ENCODE results near the gene NSRP1. TPM values are rescaled to one million over a fixed set of nuclear protein-coding genes. Genes with fewer than 3 reads are reported as not detected.
A peak's percentile ranks its signal among the peaks of the same experiment; 100 is the strongest.
"Not testable (repeated sequence)": the region's sequence is repeated elsewhere in the genome, so short reads cannot be mapped to it uniquely, and the experiment has no call there.

The NSRP1 gene
- total RNA-seq, 2 experiments from 2014 or later: 23.8 to 25.2 TPM

GRCh38 chr17:30133197-30133596, 16.6 kb downstream of the NSRP1 start:
- ATAC-seq (ENCODE audit: poor library complexity): no peak
- no peaks in the 10 kb centered on the region for H3K4me1 ChIP-seq (ENCODE audit: insufficient read depth, low read length)
- DNase-seq: no peak
- TF ChIP-seq CTCF (IDR thresholded peaks at IDR 0.05): no peak
- H3K4me1 Mint-ChIP-seq (ENCODE audit: low read depth): peaks cover 50% of the 10 kb centered on the region
- H3K36me3 ChIP-seq (ENCODE audit: insufficient read depth, low read length): peaks cover 19% of the 10 kb centered on the region
- ChIA-PET POLR2A (interaction anchor here (0.6 kb wide), 1 partner anchor 19 kb away, joined by 4 read pairs; no protein-coding TSS in a partner anchor), CTCF (interaction anchor here (1.3 to 1.5 kb wide), 2 partner anchors 28 to 202 kb away, joined by 4 to 7 read pairs; no protein-coding TSS in a partner anchor)
- no peak overlapping the region for H3K27ac ChIP-seq (ENCODE audit: low read depth in 1 of 2, low read length in 2 of 2)
- peaks cover 69% of the 10 kb centered on the region for H3K36me3 Mint-ChIP-seq (ENCODE audit: low read depth)
- H3K4me3 Mint-ChIP-seq: no peak overlapping the region
- H3K27ac Mint-ChIP-seq: no peak overlapping the region
- H3K9me3 ChIP-seq (ENCODE audit: control insufficient read depth in 1 of 2, insufficient read depth in 1 of 2, low read length in 2 of 2): no peaks in the 10 kb centered on the region
- no peaks in the 10 kb centered on the region for H3K27me3 ChIP-seq (ENCODE audit: control insufficient read depth in 1 of 2, insufficient read depth in 2 of 2, low read length in 2 of 2)
- no peaks in the 10 kb centered on the region for H3K27me3 Mint-ChIP-seq
- no peak overlapping the region for H3K4me3 ChIP-seq (ENCODE audit: low read length)
- no peaks in the 10 kb centered on the region for H3K9me3 Mint-ChIP-seq
- intact Hi-C loops (cut with DNase I, micrococcal nuclease): no loop called here

GRCh38 chr17:30134551-30134950, 17.9 kb downstream of the NSRP1 start:
- Histone ChIP-seq H3K36me3 (ENCODE audit: insufficient read depth, low read length) (peaks cover 11% of the 10 kb centered on the region), H3K4me3 (ENCODE audit: low read length) (no peak overlapping the region), H3K27me3 (ENCODE audit: control insufficient read depth in 1 of 2, insufficient read depth in 2 of 2, low read length in 2 of 2) (no peaks in the 10 kb centered on the region), H3K27ac (ENCODE audit: low read depth in 1 of 2, low read length in 2 of 2) (no peak overlapping the region), H3K9me3 (ENCODE audit: control insufficient read depth in 1 of 2, insufficient read depth in 1 of 2, low read length in 2 of 2) (no peaks in the 10 kb centered on the region), H3K4me1 (ENCODE audit: insufficient read depth, low read length) (no peaks in the 10 kb centered on the region)
- CTCF ChIA-PET: no interaction called here
- Mint-ChIP-seq H3K36me3 (ENCODE audit: low read depth) (peaks cover 67% of the 10 kb centered on the region), H3K4me3 (no peak overlapping the region), H3K27me3 (no peaks in the 10 kb centered on the region), H3K9me3 (no peaks in the 10 kb centered on the region), H3K27ac (no peak overlapping the region), H3K4me1 (ENCODE audit: low read depth) (peaks cover 60% of the 10 kb centered on the region)
- TF ChIP-seq CTCF (IDR thresholded peaks at IDR 0.05): no peak
- intact Hi-C loops (cut with DNase I, micrococcal nuclease): no loop called here
- DNase-seq: no peak
- POLR2A ChIA-PET: interaction anchor here (0.9 kb wide), 1 partner anchor 190 kb away, joined by 3 read pairs; no protein-coding TSS in a partner anchor
- no peak for ATAC-seq (ENCODE audit: poor library complexity)

- POLR2A ChIA-PET: no interaction called here
- H3K27ac Mint-ChIP-seq: peak overlapping the region; percentile 54
- Histone ChIP-seq H3K27ac (ENCODE audit: low read depth in 1 of 2, low read length in 2 of 2) (no peak overlapping the region), H3K36me3 (ENCODE audit: insufficient read depth, low read length) (peaks cover 4% of the 10 kb centered on the region), H3K4me3 (ENCODE audit: low read length) (no peak overlapping the region), H3K9me3 (ENCODE audit: control insufficient read depth in 1 of 2, insufficient read depth in 1 of 2, low read length in 2 of 2) (no peaks in the 10 kb centered on the region), H3K4me1 (ENCODE audit: insufficient read depth, low read length) (no peaks in the 10 kb centered on the region), H3K27me3 (ENCODE audit: control insufficient read depth in 1 of 2, insufficient read depth in 2 of 2, low read length in 2 of 2) (no peaks in the 10 kb centered on the region)
- TF ChIP-seq CTCF (IDR thresholded peaks at IDR 0.05): no peak
- H3K4me3 Mint-ChIP-seq: no peak overlapping the region
- no peaks in the 10 kb centered on the region for H3K27me3 Mint-ChIP-seq
- intact Hi-C loops (cut with DNase I, micrococcal nuclease): no loop called here
- no peak for DNase-seq
- peaks cover 46% of the 10 kb centered on the region for H3K4me1 Mint-ChIP-seq (ENCODE audit: low read depth)
- CTCF ChIA-PET: interaction anchor here (0.8 to 1.6 kb wide), 2 partner anchors 32 to 935 kb away, joined by 3 read pairs; no protein-coding TSS in a partner anchor
- ATAC-seq (ENCODE audit: poor library complexity): no peak
- H3K9me3 Mint-ChIP-seq: no peaks in the 10 kb centered on the region
- peaks cover 45% of the 10 kb centered on the region for H3K36me3 Mint-ChIP-seq (ENCODE audit: low read depth)
These were observed 20.5 kb downstream of the NSRP1 start for GRCh38 chr17:30137158-30137557.

GRCh38 chr17:30147860-30148259, 31.2 kb downstream of the NSRP1 start:
- H3K36me3 ChIP-seq (ENCODE audit: insufficient read depth, low read length); intact Hi-C loops (cut with DNase I, micrococcal nuclease); DNase-seq; H3K27ac ChIP-seq (ENCODE audit: low read depth in 1 of 2, low read length in 2 of 2); ATAC-seq (ENCODE audit: poor library complexity); H3K4me3 ChIP-seq (ENCODE audit: low read length); H3K4me1 ChIP-seq (ENCODE audit: insufficient read depth, low read length); H3K4me3 Mint-ChIP-seq; H3K27me3 Mint-ChIP-seq; H3K9me3 Mint-ChIP-seq; H3K27me3 ChIP-seq (ENCODE audit: control insufficient read depth in 1 of 2, insufficient read depth in 2 of 2, low read length in 2 of 2); H3K9me3 ChIP-seq (ENCODE audit: control insufficient read depth in 1 of 2, insufficient read depth in 1 of 2, low read length in 2 of 2); POLR2A ChIA-PET: not testable (repeated sequence)
- CTCF ChIA-PET: interaction anchor here (1.1 kb wide), 1 partner anchor 23 kb away, joined by 3 read pairs; no protein-coding TSS in a partner anchor
- Mint-ChIP-seq H3K4me1 (ENCODE audit: low read depth) (peaks cover 33% of the 10 kb centered on the region), H3K36me3 (ENCODE audit: low read depth) (peaks cover 17% of the 10 kb centered on the region), H3K27ac (peak overlapping the region; percentile 14)

Measured in CD4-positive, alpha-beta T cell (primary cell).